NCI-H748 treated with DMSO at 0.1 percent for 48 hours (cell line): ENCODE measurements around the gene REEP1.
"Not testable (repeated sequence)": the region's sequence is repeated elsewhere in the genome, so short reads cannot be mapped to it uniquely, and the experiment has no call there.

Experiments used
- DNase-seq: peaks from one replicate; lab custom pipeline; 2025; lab: John Stamatoyannopoulos, UW

REEP1 gene

DNA sequence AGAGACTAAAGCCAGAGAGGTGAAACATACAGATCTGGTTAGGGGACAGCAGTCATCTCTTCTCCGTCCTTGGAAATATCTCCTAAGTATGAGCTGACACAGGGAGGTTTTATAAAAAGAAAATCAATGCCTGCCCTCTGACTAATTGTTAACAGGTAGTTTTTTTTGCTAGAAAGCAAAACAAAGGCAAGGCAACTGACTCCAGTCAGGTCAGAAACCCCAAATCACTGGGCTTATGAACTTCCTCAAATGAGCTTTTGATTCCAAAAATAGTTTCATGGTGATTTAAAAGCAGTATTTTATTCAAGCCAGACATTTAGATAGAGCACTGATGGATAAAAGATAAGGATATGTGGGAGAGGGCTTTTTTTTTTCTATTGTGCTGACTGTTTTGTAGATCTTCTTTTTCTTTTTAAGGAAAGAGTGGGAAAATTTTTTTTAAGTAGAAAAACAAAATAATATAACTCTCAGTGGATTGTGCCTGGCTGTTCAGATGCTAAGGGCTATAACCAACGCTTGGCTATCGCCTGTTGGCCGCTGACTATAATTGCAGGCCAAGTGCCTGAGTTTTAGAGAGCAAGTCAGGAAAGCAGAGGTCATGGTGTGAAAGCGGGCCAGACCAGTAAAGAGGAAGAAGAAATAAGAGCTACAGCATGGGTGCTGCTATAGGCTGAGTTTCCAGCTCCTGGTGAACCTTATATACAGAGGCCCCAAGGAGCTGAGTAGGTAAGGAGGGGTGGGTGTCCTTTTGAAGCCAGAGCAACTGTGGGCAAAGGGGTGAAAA, 93.3 kb downstream of the REEP1 start:
- DNase-seq = no peak

DNA sequence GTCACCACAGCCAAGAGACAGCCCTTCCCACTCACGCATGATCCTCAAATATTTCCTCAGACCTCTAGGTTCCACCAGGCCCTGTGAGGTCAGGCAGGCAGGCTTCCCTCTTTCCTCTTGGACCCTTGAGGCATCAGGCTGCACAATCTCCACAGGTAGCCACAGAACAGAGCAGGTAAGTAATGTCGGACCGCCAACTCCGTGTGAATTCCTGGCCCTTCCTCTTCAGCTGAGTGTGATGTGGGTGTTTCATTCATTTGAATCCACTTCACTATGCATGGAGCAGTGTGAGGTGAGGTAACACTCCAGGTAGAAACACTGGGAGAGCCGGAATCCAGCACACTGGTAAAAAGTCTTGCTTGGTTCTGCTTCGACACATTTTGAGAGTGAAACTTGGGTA, 94.2 kb downstream of the REEP1 start:
- DNase-seq = no peak

GRCh38 chr2:86241611-86242010, 95.8 kb downstream of the REEP1 start:
- DNase-seq = no peak

GRCh38 chr2:86240251-86240650, 97.2 kb downstream of the REEP1 start:
- no peak for DNase-seq

DNA sequence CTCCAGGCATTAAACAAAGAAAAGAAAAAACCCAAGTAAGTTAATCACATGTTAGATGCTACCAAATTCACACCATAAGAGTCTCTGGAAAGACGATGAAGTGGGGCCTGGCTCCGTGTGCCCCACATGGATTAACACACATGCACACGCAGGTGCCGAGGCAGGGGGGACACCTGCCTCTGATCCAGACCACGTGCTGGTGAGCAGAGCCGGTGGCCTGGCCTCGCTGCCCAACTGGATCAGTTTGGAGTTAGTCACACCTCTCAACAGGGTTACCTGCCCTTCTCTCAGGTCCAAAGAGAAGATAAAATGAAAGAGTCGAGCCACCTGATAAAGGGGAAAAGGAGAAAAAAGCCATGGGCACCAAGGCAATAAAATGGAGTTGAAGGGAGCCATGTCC, 97.7 kb downstream of the REEP1 start:
- no peak for DNase-seq

DNA sequence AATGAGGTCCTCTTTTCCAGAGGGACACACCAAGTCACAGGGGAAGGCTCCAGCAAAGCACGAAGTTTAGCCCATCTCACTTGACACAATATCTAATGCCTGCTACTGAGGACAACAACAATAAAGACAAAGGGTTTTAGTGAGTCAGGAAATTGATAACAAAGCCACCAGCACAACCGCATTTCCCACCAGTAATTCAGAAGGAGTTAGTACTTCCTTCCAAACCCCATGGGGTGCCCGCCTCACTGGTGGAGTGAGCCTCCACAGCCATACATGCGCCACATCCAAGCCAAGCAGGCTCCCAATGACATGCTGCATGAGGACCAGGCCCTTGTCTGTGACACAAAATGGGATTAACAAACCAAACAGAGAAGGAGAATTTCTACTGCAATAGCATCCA, 98.1 kb downstream of the REEP1 start:
- no peak for DNase-seq

DNA sequence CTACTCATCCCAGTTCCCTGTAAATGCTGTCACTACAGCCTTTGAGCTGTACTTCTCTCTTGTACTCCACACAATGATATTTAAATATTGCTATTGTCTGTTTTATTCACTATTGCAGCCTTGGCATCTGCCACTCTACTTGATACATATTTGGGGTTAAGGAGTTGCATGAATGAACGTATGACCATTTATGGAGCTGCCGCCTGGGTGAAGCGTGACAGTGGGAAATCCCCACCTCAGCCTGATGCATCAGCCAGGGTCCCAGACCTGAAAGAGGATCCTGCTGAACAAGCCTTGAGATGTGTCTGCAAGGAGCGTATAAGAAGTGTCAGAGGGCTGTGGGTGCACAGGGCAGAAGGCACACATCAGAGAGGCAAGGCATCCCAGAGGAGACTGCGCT, 99.1 kb downstream of the REEP1 start:
- no peak for DNase-seq

DNA sequence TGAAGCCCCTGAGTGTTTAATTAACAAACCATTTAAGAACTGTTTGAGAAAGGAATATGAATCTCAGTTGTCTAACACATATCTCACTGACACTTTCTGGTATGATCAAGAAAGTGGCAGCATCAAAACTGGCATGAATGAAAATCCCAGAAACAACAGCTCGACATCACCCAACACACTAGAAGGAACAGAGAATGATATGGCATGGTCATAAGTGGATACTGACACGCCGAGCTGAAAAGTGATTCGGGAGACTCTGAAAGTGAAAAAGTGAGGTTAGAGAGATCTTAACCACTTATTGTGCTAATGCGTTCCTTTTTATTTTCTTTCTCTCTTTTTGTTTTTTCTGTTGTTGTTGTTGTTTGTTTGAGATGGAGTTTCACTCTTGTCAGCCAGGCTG, 100.3 kb downstream of the REEP1 start:
- no peak for DNase-seq

- no peak for DNase-seq
These were observed 102.0 kb downstream of the REEP1 start for GRCh38 chr2:86235196-86235980.

GRCh38 chr2:86234563-86235131, 102.8 kb downstream of the REEP1 start:
- no peak for DNase-seq

DNA sequence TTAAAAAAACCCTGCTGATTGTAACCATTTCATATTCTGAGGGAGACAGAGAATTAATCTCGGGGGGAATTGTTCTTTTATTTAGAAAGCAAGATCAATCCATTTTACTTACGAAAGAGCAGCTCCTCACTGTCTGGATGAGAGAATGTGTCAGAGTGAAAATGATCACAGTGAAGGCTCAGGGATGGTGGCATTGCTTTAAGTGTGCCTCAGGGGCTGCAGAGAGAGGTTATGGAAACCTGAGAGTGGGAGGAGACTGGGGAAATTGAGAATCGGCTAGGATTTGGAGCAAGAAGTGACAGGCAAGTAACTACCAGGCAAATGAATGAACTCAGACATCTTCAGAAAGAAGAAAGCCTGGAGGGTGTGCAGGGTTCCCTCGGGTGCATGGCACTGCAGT, 104.0 kb downstream of the REEP1 start:
- no peak for DNase-seq

GRCh38 chr2:86232910-86233309, 104.5 kb downstream of the REEP1 start:
- no peak for DNase-seq

- DNase-seq = no peak
These were observed 105.0 kb downstream of the REEP1 start for GRCh38 chr2:86232373-86232784.

DNA sequence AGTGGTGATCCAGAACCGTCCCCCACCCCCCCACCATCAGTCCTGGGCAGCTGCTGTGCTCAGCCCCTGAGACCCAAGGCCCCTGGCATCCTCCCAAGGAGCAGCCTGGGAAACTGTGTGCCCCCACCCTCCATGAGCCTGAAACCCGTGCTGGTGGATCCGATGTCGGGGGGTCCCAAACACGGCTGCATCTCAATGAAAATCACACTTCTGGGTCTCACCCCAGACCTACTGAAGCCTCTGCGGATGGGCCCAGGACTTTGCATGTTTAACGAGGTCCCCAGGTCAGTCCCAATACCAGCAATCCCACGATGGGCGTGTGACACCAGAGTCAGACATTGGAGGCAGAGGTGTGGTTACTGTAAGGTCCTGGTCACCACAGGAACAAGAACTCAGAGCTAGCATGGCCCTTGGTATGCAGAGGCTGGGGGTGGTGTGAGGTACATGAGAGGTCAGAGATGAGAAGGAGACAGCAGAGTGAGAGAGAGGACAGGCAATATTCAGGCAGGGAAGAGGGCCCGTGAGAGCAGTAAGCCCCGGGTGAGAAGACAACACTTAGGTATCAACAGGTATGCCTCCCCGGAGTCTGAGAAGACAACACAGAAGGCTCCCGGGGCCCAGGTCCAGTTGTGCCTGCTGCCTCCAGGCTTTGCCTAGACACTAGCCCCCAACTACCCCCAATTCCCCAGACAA, 105.6 kb downstream of the REEP1 start:
- no peak for DNase-seq

GRCh38 chr2:86230961-86231360, 106.5 kb downstream of the REEP1 start:
- DNase-seq = no peak

GRCh38 chr2:86229221-86229620, 108.2 kb downstream of the REEP1 start:
- DNase-seq = no peak

GRCh38 chr2:86228574-86228973, 108.9 kb downstream of the REEP1 start:
- not testable (repeated sequence) for DNase-seq

- no peak for DNase-seq
These were observed 109.7 kb downstream of the REEP1 start for GRCh38 chr2:86227685-86228084.

- no peak for DNase-seq
These were observed 110.5 kb downstream of the REEP1 start for GRCh38 chr2:86226636-86227520.

- DNase-seq = no peak
These were observed 111.4 kb downstream of the REEP1 start for GRCh38 chr2:86226070-86226469.

- no peak for DNase-seq
These were observed 111.8 kb downstream of the REEP1 start for GRCh38 chr2:86225581-86225980.
